ENCODE data around the gene SNAPC5. TPM values are rescaled to one million over a fixed set of nuclear protein-coding genes. Genes with fewer than 3 reads are reported as not detected.

The SNAPC5 gene
- total and polyA plus RNA-seq, 2 of the 13 experiments (the other 11 are each of a cell fraction or from before 2014, with no cell fraction given): 14.8 to 36.2 TPM

DNA sequence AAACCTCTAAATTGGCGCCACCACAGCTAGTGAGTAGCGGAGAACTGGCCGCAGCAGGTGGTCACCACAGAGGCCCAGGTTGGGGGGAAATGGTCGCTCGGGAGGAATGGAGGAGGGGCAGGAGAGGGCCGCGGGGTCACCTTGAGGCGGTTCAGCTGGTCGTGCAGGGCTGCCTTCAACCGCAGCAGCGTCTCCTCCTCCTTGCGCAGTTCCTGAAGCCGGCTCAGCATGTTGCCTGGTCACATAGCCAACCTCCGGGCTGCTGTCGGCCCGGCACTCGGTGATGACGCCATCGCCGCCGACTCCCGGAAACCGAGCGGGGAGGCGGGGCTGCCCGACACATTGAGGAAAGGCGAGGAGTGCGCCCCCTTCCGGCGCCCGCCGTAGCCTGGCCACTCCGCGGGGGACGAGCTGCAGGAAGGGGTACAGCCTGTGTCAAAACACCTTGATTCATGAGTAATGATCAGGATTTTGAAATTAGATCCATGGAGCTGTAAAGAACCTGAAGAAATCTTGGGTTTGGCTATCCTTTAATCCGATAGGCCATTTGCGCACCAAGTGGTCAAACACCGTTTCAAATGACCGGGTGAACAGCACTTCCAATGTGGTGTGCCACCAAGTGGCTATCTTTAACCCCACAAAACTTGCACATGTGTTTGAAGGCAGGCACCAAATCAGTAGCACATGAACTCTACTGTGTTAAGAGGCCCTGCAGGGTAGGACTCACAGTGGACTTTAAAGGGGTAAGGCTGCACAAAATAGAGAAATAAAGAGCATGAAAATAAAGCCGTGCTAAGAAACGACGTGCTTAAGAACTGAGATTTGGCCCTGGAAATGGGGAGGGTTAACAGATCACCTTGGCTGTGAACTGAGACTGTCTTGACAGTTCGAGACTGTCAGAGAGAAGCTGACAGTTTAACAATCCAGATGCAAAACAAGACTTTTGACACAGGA is at the start of gene SNAPC5 (continued):
- TF ChIP-seq ZNF609 (CRISPR knock-in tag; IDR thresholded peaks at IDR 0.05; ENCODE audit: borderline replicate concordance) (no peak), THAP11 (CRISPR knock-in tag; IDR thresholded peaks at IDR 0.05) (peak; percentile 90), ZSCAN22 (CRISPR knock-in tag; IDR thresholded peaks at IDR 0.05) (no peak), ZNF17 (CRISPR knock-in tag; IDR thresholded peaks at IDR 0.05) (no peak), ZNF543 (CRISPR knock-in tag; IDR thresholded peaks at IDR 0.05) (no peak), NFKBIZ (CRISPR knock-in tag; IDR thresholded peaks at IDR 0.05) (peak; percentile 71; the same call in 1 of the 2 replicates), YY1 (IDR thresholded peaks at IDR 0.05; ENCODE audit: insufficient read depth, insufficient replicate concordance, low read depth, low read length) (peak; percentile 66), ZBTB33 (CRISPR knock-in tag; IDR thresholded peaks at IDR 0.05) (peak; percentile 61), NFE2L1 (CRISPR knock-in tag; IDR thresholded peaks at IDR 0.05; ENCODE audit: borderline replicate concordance) (no peak), ZNF20 (CRISPR knock-in tag; IDR thresholded peaks at IDR 0.05) (no peak), ZMAT3 (CRISPR knock-in tag; conservative IDR thresholded peaks at IDR 0.05) (peak; percentile 75; the same call in 1 of the 2 replicates), HMG20A (CRISPR knock-in tag; IDR thresholded peaks at IDR 0.05; ENCODE audit: borderline replicate concordance) (no peak), ZNF501 (CRISPR knock-in tag; IDR thresholded peaks at IDR 0.05) (peak; percentile 40; the same call in 1 of the 2 replicates), MYNN (CRISPR knock-in tag; IDR thresholded peaks at IDR 0.05; ENCODE audit: low read depth) (no peak), CENPX (CRISPR knock-in tag; IDR thresholded peaks at IDR 0.05) (no peak), ZBTB42 (CRISPR knock-in tag; IDR thresholded peaks at IDR 0.05) (0 out of 2 replicates have a peak, but pooled peaks have one; percentile 61), CHD2 (IDR thresholded peaks at IDR 0.05; ENCODE audit: low read depth, low read length) (peak; percentile 55)

All from HepG2 (cell line).